NCI-H345 treated with DMSO at 0.1 percent for 48 hours (cell line): ENCODE results near the gene FUNDC2.
"Not testable (repeated sequence)": the region's sequence is repeated elsewhere in the genome, so short reads cannot be mapped to it uniquely, and the experiment has no call there.

Experiments
- DNase-seq: peaks from one replicate; lab custom pipeline; 2025; ENCODE audit not compliant: unreplicated experiment; lab: John Stamatoyannopoulos, UW

The FUNDC2 gene, protein sequence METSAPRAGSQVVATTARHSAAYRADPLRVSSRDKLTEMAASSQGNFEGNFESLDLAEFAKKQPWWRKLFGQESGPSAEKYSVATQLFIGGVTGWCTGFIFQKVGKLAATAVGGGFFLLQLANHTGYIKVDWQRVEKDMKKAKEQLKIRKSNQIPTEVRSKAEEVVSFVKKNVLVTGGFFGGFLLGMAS

DNA sequence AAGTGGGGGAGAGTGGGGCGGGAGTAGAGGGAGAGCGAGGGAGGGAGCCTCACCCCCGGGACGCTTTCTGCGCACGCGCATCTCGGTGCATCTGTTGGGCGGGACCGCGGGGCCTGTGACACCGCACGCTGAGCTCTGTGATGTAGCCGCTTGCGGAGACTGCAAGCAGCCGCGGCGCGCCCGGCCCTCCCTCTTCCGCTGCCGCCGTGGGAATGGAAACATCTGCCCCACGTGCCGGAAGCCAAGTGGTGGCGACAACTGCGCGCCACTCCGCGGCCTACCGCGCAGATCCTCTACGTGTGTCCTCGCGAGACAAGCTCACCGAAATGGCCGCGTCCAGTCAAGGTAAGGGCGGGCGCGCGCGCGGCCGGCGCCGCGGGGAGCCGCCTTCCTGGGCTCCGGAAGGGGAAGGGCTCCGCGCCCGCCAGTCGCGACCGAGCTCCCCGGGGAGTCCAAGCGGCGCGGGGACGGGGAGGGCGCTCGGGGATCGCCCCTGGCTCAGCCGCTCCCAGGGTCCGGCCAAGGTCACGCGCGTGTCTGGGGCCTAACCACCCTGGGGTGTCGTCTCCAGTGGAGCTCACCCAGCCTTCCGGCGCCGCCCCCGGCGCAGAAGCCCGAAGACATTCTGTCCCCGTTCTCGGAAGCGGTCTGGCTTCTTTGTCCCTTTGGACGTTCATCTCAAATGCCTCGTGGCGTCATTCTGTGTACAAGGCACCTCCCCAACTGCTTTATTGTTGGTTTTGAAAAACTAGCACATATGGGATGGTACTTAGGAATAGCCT lies at the start of gene FUNDC2:
TSS of gene FUNDC2 (plus strand) at position 118 of the 782 bp plus-strand sequence. CDS start at position 213, 95 bp downstream.
- peak; percentile 79 for DNase-seq

DNA sequence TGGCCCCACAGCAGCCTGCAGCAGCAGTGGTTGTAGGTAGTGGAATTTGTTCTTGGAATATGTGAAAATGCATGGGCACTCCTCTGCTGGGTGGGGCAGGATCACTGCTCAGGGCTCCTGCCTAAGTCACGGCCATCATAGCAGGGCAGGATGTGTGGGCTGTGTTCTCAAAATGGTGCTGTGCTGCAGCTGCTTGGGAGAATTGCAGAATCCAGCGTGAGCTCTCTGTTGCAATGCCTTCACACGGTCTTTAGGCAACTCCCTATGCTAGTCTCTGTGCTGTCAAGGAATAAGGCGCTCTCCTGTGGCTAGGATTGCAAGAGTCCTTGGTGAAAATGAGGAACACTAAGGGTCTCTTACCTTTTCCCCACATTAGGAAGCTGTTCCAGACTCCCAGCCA lies 47.0 kb upstream of the FUNDC2 start:
- no peak for DNase-seq

DNA sequence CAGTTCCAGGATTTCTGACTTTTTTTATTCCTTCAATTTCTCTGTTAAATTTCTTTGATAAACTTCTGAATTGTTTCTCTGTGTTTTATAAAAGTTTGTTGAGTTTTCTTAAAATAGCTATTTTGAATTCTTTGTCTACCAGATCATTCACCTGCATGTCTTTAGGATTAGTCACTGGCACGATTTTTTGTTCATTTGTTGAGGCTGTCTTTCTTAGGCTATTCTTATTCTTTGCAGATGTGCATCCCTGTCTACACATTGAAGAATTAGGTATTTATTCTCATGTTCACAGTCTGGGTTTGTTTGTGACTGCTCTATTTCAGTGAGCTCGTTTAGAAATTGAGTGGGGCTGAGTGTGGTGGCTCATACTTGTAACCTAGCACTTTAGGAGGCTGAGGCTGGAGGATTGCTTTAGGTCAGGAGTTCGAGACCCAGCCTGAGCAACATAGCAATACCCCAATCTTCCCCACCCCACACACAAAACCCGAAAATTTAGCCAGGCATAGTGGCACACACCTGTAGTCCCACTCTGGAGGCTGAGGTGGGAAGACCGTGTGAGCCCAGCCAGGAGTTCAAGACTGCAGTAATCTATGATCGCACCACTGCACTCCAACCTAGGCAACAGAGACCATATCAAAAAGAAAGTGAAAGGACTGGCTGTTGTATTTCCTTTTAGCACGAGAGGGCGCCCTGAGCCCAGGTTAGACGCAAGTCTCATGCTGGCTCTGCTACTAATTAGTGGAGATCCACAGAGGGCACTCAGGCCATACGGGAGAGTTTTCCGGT lies 46.1 kb upstream of the FUNDC2 start:
- DNase-seq = peak; percentile 69

DNA sequence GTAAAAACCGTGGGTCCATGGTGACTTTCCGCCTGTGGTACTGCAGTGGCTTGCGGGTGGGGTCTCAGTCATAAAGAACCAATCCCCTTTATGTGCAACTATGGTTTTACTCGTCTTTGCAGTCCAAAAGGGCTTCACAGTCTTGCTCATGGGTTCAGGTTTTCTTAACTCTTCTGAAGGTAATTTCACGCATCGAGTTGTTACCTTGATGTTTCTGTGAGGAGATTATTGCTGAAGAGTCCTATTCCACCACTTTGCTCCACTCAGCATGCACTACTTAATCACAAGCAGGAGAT lies 45.6 kb upstream of the FUNDC2 start:
- DNase-seq = no peak

DNA sequence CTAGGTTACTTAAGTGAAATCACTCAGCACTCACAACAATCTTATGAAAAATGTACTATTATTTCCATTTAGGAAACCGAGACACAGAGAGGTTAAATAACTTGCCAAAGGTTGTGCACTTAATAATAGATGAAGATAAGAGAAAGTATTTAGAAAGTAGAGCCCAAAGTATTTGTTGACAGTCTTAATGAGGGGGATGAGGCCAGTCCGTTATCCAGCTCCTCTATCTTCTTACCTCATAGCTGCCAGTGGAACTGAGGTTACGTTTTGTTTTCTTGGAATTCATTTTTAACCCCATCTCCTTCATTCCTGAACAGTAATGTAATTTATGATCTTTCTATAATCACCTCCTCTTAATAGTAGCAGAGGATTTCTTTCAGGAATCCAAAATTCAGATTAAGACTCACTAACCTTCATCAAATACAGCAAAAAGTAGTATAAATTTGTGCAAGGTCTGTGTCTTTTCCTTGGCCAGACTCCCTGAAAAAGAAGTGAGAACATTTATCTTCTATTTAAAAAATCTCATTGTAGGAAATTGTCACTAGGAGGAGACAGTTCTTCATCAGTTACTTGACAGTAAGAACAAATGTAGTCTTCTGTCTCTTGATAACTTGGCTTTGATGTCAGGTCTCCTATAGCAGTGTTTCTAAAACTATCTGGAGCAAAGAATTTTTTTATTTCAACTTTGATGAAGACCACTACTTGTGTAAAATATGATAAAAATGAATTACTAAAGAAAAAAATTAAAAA lies 39.6 kb upstream of the FUNDC2 start:
- no peak for DNase-seq

DNA sequence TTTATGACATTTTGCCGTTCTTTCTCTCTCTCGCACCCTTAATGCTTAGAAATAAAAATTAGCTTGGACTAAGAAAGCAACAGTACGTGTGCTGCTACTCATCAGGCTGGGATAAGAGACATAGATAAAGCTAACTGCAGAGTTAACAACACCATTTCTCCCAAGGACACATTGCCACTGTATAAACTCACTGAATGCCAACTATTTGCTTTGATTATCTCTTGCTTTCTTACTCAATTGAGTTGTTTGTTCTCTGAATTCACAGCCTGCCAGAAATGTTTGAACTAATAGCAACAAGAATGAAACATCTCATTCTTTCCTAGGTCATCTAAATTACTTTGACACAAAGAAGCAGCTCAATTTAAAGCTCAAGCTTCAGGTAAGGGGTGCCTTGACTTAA lies 38.7 kb upstream of the FUNDC2 start:
- DNase-seq = no peak

DNA sequence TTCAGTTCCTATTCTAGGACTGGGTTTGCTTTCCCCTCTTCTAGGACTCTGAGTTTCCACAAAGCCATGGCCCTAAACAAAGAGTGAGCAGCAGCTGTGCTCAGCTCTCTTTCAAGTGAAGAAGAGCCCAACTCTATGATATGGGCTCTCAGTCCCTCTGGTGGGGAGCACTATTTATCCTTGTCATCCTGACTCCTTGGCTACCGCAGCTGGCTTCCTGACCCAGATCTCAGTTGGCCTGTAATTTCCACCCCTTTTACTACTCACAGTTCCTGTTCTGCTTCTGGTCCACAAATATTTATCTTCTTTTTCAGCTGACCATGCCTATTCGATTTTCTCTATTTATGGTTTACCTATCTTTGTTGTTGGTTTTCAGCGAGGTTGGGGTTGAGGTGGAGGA lies 37.9 kb upstream of the FUNDC2 start:
- DNase-seq = no peak

DNA sequence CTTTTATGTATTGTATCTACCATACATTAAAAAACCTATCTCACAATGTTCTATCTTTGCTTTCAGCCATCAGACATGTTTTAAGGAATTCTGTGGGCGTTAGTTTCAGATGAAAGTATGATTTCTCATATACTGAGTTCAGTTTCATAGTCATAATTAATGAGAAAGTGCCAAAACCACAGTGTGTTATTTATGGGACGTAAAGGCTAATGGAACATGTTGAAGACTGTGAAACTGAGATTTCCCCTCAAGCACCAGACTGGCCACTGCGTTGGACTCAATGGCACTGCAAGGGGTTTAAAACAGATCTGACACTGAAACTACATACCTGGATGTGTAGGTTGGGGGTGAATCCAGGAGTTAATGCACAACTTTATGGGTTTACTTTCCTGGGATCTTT lies 36.1 kb upstream of the FUNDC2 start:
- no peak for DNase-seq

DNA sequence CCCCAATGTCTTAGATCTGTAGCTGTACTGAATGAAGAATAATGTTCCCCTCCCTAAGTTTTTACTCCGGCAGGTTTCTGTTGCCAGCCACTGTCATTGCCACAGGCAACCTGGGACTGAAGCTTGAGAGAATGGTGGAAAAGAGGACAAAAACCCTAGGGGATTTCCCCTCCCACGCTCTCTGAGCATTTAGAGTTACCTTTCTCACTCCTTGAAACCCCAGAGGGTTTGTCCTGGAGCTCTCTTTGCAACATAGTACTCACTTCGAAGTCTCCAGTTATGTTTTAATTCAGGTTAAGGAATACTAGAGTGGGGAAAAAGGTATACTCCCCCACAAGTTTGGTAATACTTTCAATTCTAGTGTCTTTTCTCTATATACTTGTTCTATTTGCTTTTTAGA lies 35.6 kb upstream of the FUNDC2 start:
- DNase-seq = no peak

DNA sequence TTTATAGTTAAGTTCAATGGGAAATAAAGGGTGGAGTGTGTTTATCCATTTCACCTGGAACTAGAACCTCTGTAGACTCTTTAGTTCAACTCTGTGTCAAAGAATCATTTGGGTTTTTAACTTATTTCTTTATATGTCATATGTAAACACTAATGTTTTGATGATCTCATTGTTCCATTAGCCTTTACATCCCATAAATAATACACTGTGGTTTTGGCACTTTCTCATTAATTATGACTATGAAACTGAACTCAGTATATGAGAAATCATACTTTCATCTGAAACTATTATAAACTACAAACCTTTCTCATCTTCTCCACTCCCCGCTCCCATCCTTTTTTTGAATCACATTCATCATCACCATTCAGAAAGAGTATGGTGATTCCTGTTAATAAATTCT lies 35.2 kb upstream of the FUNDC2 start:
- DNase-seq = no peak

DNA sequence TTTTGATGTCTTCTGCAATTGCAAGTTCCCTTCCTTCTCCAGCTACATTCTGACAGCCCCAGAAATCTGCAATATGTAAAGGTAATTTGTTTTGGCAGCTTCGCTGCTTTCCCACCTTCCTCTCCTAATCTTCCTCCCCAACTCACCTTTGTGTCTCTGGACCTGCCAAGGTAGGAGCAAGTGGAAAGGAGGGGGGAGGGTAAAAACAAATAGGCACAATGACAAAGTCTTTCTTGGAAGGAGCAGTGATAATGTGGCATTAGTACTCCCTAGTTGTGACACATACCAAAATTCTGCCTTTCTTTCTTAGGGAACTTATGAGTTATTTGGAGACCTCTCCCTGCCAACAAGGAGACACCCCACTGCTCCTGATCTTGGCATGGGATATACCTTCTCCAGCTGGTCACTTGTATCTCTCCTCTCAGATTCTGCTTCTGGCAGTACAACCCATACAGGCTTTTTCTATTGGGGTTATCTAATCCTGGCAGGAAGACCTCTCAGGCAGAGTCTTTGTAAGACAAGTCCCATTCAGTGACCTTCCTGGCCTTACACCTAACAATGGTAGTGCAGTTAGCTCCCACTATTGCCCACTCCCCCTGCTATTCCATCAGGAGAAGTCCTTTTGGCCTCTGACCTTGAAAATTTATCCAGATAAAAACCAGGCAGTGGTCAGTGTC lies 28.3 kb upstream of the FUNDC2 start:
- DNase-seq = no peak

DNA sequence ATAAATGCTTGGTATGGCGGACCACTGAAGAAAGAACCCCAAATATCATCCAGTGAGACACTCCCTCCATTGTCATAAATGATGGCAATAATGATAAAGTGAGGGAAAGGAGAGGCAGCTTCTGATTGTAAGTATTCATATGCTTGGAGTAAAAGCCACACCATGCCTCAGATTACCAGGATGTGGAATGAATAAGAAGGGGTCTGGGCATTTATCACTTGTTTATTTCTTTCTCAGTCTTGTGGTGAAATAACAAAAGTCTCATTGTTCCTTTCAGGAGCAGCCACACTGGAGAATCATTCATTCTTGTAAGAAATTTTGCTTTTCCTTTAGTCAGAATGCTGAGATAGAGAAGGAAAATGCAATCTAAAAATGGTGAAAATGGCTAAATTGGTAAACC lies 25.8 kb upstream of the FUNDC2 start:
- DNase-seq = no peak

DNA sequence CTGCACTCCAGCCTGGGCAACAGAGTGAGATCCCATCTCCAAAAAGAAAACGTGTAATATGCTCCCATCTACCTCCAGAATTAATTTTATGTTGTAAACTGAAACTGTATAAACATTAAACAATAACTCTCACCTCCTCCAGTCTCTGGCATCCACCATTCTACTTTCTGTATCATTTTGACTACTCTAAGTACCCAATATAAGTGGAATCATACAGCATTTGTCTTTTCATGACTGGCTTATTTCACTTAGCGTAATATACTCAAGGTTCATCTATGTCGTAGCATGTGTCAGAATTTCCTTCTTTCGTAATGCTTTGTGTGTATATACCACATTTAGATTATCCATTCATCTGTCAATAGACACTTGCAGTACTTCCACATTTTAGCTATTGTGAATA lies 24.8 kb upstream of the FUNDC2 start:
- no peak for DNase-seq

DNA sequence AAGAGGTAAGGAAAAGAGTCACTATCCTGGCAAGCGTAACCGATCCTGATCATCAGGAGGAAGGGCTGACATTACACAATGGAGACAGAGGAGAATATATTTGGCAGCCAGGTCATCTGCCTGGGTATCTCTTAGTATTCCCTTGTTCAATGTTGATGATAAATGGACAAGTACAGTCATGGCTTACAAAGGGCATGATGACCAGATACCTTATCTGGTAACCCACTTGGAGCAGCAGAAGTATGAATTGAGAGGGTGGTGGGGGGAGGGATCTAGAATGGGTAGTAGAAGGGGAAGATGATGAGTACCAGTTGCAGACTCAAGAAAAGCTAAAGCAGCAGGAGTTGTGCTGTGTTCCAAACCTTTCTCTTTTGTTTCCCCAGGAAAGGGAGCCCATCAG lies 21.5 kb upstream of the FUNDC2 start:
- no peak for DNase-seq

DNA sequence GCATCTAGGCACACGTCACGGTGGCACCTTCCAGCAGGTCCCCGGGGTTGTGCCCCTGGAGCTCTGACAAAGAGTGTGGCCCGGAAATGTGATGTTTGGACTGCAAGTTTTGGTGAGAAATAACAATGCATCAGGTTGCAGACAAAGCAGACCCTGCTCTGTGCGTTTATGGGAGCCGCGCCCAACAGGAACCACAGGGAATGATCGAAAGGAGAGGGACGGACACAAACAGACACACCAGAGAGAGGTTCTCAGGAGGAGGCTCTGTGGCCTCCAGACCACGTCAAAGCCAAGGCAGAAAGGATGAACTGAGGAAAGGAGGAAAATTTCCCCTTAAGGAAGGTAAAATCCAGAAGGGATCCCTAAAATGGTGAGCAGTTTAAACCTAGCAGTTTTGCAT lies 20.3 kb upstream of the FUNDC2 start:
- DNase-seq = not testable (repeated sequence)

DNA sequence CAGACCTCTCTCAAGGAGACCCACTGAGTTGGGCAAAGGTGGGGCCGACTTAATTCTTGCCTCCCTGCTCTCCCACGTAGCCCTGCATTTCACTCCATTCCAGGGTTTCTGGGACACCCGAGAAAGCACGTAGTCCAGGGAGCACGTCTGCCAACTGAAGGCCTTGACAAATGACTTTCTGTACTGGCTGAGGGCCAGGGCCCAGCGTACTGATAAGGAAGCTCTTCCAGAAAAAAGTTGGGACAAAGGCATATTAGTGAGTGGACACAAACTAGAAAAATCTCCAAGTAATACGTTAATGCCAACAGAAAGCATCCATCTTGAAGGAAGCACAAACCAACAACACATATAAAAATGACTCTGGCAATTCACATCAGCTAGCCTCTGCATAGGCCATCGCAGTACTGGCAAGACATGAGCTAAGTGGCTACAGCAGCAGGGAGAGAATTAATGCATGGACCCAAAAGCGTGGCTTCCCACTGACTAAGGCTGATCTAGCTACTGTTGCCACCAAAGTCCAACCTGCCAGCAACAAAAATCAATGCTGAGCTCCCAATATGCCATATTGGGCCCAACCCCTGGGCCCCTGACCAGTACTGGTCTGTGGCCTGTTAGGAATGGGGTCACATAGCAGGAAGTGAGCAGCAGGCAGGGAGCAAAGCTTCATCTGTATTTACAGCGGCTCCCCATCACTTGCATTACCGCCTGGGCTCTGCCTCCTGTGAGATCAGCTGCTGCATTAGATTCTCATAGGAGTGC lies 19.6 kb upstream of the FUNDC2 start:
- not testable (repeated sequence) for DNase-seq

DNA sequence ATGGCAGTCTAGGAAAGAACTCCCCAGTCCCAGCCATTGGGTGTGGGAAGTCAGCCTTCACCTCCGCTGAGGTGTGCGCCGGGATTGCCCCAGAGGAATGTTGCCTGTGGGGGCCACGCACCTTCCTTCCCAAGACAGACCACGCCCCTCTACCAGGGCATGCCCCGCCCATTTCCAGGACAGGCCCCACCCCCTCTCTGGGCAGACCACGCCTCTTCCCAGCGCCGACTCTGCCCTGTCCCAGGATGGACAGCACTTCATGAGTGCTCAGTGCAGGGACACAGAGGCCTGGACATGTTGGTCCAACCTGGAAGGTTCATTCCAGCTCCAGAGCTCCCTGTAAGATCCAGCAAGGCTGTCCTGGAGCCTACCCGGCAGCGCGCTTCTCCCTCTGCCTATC lies 18.1 kb upstream of the FUNDC2 start:
- not testable (repeated sequence) for DNase-seq

DNA sequence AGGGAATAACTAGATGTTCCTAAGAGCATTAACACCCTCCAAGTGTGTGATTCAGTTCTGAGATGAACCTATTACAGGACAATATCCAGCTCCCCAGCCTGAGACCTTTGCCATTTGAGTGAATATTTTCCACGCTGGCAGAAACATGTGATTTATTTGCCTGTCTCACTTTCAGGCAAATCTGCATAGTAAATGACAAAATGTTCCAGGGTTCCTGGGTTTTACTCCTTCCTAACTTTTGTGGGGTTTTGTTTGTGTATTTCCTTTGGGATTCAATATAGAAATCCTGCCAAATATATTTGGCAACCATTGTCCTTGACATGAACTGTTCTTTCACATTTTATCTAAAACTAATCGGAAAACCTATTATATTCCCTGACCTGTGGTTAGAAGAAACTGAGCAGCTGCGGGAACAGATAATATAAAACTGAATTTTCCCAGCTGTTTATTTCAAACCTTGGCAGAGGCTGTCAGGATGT lies 16.6 kb upstream of the FUNDC2 start:
- DNase-seq = no peak

DNA sequence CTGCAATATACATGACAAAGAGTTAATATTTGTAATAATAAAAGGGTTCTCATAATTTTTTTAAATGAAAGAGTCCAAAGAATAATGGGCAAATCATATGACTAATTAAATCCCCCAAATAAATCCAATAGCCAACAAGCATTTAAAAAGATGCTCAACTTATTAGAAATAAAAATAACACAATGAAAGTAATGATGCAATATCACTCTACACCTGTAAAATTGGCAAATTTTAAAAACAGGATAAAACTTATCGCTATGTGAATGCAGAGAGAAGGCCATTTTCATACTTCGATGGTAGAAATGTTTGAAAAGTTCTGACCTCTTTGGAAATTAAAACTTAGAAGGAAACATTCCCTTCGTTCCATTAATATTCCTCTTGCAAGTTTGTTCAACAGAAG lies 6.1 kb upstream of the FUNDC2 start:
- no peak for DNase-seq

DNA sequence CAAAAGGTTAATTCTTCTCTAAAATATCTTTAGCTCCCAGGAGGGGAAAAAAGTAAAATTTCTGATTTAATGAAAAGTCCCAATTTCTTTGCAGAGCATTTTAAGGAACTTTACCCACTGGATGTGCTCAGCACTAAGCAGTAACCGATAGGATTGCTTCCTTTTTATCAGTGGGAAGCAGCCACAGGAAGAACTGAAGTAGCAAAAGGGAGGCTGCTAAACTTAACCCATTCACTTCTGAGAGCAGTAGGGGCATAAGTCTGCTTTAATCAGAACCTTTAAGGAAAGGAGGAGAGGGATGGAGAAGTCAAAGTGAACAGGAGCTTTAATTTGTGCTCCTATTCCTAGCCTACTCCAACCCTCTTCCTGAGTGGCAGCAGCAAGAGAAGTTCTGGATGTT lies 4.1 kb upstream of the FUNDC2 start, which contains the start of gene F8:
TSS of gene F8 (minus strand) at position 139 of the 400 bp plus-strand sequence. CDS start 171 bp downstream, outside the sequence.
- no peak for DNase-seq
